PC-3 (cell line): ENCODE data around the gene CD99. TPM values are rescaled to one million over a fixed set of nuclear protein-coding genes. Genes with fewer than 3 reads are reported as not detected.

Experiments
- ATAC-seq: fragments of 200-7000 bp; cut with Tn5 transposase; 2 replicates; pipeline ENCODE4 v1.9.1; 2020; ENCODE audit warnings: mild to moderate bottlenecking, moderate library complexity
- Bru-seq: library from RNA; stranded (reverse); fragments of 400-500 nt; gene quantifications from one replicate; lab custom pipeline; 2021; lab: Mats Ljungman, UMichigan
- BruChase-seq, 2 experiments: library from RNA; stranded (reverse); fragments of 400-500 nt; gene quantifications; one replicate each; lab custom pipeline; 2021; lab: Mats Ljungman, UMichigan
- BruUV-seq: library from RNA; stranded (reverse); fragments of 400-500 nt; replicated peaks from 2 replicates; lab custom pipeline; 2021; lab: Mats Ljungman, UMichigan
- CTCF ChIA-PET: fragments of 300-600 bp; sonication (Branson Sonifier 250); formaldehyde crosslinking; loops from one replicate; lab custom pipeline; 2022; ENCODE audit warnings: antibody characterized with exemption; lab: Charles Lee
- POLR2A ChIA-PET: fragments of 300-600 bp; sonication (Branson Sonifier 250); formaldehyde crosslinking; loops from one replicate; lab custom pipeline; 2022; ENCODE audit warnings: antibody characterized with exemption; ENCODE audit not compliant: unreplicated experiment; lab: Charles Lee
- DNase-seq: peaks from one replicate; pipeline ENCODE4 v3.0.0-alpha.2; 2015
- H2AFZ ChIP-seq: fragments of 300-600 bp; sonication (generic); 2 replicates; pipeline ENCODE4 v1.6.0; 2016; ENCODE audit warnings: antibody characterized with exemption, low read length
- H3F3A ChIP-seq: fragments of 300-600 bp; sonication (generic); one replicate; pipeline ENCODE4 v1.6.0; 2017; ENCODE audit warnings: antibody characterized with exemption, low read length, control low read depth, mild to moderate bottlenecking; ENCODE audit not compliant: unreplicated experiment
- H3K27ac ChIP-seq: fragments of 300-600 bp; sonication (generic); 2 replicates; pipeline ENCODE4 v1.5.1; 2016; ENCODE audit warnings: mild to moderate bottlenecking, low read length
- H3K27me3 ChIP-seq: fragments of 300-600 bp; sonication (generic); 2 replicates; pipeline ENCODE4 v1.6.1; 2016; ENCODE audit warnings: low read length, mixed read lengths
- H3K36me3 ChIP-seq: fragments of 300-600 bp; sonication (generic); 2 replicates; pipeline ENCODE4 v1.6.1; 2016; ENCODE audit warnings: low read depth, mixed run types, low read length, mixed read lengths
- H3K4me1 ChIP-seq: fragments of 300-600 bp; sonication (generic); 2 replicates; pipeline ENCODE4 v1.5.1; 2016; ENCODE audit warnings: low read length; ENCODE audit not compliant: insufficient read depth
- H3K4me2 ChIP-seq: fragments of 300-600 bp; sonication (generic); 2 replicates; pipeline ENCODE4 v1.6.0; 2016; ENCODE audit warnings: low read length
- H3K4me3 ChIP-seq: fragments of 300-600 bp; sonication (generic); 2 replicates; pipeline ENCODE4 v1.5.1; 2016; ENCODE audit warnings: mild to moderate bottlenecking, low read length, mixed read lengths
- H3K79me2 ChIP-seq: fragments of 300-600 bp; sonication (generic); 2 replicates; pipeline ENCODE4 v1.6.1; 2017; ENCODE audit warnings: low read length, mixed read lengths
- H3K9ac ChIP-seq: fragments of 300-600 bp; sonication (generic); 2 replicates; pipeline ENCODE4 v1.6.0; 2016; ENCODE audit warnings: mild to moderate bottlenecking, low read length
- H3K9me2 ChIP-seq: fragments of 300-600 bp; sonication (generic); replicated peaks from 2 replicates; pipeline ENCODE4 v1.6.1; 2016; ENCODE audit warnings: mixed run types, low read length, mixed read lengths
- H3K9me3 ChIP-seq: fragments of 300-600 bp; sonication (generic); 2 replicates; pipeline ENCODE4 v1.6.1; 2016; ENCODE audit warnings: low read length, mixed read lengths
- H4K20me1 ChIP-seq: fragments of 300-600 bp; sonication (generic); 2 replicates; pipeline ENCODE4 v1.6.1; 2016; ENCODE audit warnings: low read length, mixed read lengths
- EZH2 ChIP-seq: fragments of 300-600 bp; sonication (generic); IDR thresholded peaks from one replicate; pipeline ENCODE4 v1.6.1; 2017; ENCODE audit warnings: antibody characterized with exemption, mild to moderate bottlenecking, low read length; ENCODE audit not compliant: unreplicated experiment
- EZH2phosphoT487 ChIP-seq: fragments of 300-600 bp; sonication (generic); IDR thresholded peaks from 2 replicates; pipeline ENCODE4 v1.6.1; 2018; ENCODE audit warnings: mild to moderate bottlenecking, antibody characterized with exemption, low read length, borderline replicate concordance
- intact Hi-C: fragments of 100-400 bp; cut with micrococcal nuclease; formaldehyde crosslinking; loops from 2 replicates; pipeline ENCODE4 v1.9.0; 2023
- long read RNA-seq: library from polyadenylated mRNA; unstranded; transcript quantifications from one replicate; pipeline ENCODE4 v2.0.0, GENCODE V29; 2021; ENCODE audit not compliant: unreplicated experiment
- total RNA-seq: library from RNA; depleted of rRNA; stranded (reverse); fragments of >200 nt; gene quantifications from 2 replicates; pipeline ENCODE4 v1.2.3, GENCODE V29; 2014; rRNA removed
- TF ChIP-seq, protein P1 (sequence below): fragments of 300-600 bp; sonication (generic); conservative IDR thresholded peaks from 2 replicates; pipeline ENCODE4 v1.5.1; 2017; ENCODE audit warnings: antibody characterized with exemption, low read depth, mild to moderate bottlenecking, low read length

Gene CD99, protein sequence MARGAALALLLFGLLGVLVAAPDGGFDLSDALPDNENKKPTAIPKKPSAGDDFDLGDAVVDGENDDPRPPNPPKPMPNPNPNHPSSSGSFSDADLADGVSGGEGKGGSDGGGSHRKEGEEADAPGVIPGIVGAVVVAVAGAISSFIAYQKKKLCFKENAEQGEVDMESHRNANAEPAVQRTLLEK
- total RNA-seq: 202 and 325 TPM in 2 replicates
- percentile 74 among the genes with signal in this experiment for Bru-seq, nascent RNA
- percentile 63 among the genes with signal in this experiment for BruChase-seq, experiment 1, labeled RNA remaining after a 6-hour chase
- BruChase-seq, experiment 2, labeled RNA remaining after a 2-hour chase: percentile 64 among the genes with signal in this experiment
- long read RNA-seq, transcript CD99-205 (10 exons, 1,291 nt): major isoform, 128 of 194 reads
- long read RNA-seq, transcript CD99-212 (10 exons, 1,089 nt): minor isoform, 16 of 194 reads
- long read RNA-seq, partial matches to known transcripts: 15 of 194 reads
- long read RNA-seq, other reads (novel, unspliced or antisense): 33 of 194 reads

DNA sequence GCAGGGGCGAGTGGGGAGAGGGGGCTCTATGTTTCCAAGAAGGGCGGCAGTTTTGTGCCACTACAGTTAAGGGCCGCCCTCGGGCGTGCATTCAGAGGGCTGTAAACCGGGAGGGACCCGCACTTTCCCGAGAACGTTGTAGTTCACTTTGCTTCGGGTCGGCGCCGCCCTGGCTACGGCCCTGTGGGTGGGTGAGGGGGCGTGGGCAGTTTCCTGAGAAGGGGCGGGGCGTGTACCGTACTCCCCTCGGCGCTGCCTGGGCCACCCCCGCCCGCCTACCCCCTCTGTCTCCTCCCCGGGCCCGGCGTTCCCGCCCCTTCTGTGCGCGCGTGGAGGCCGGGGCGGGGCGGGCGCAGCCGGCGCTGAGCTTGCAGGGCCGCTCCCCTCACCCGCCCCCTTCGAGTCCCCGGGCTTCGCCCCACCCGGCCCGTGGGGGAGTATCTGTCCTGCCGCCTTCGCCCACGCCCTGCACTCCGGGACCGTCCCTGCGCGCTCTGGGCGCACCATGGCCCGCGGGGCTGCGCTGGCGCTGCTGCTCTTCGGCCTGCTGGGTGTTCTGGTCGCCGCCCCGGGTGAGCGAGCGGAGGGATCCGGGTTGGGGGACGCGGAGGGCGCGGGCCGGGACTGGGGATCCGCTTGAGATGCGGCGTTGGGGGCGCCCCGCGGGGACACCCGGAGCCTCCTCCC lies at the start of gene CD99:
Gene CD99, plus strand, starts transcription at position 440 of the 687 bp plus-strand sequence. Its CDS starts 66 bp downstream, at position 506.
- Histone ChIP-seq H3K27me3 (no peaks in the 10 kb centered on the region), H4K20me1 (no peaks in the 10 kb centered on the region), H3K9me3 (no peaks in the 10 kb centered on the region), H3K4me1 (peaks cover 8% of the 10 kb centered on the region), H3K36me3 (no peaks in the 10 kb centered on the region), H3K4me2 (peak within 1 kb of the TSS; percentile 90), H2AFZ (peak within 1 kb of the TSS; percentile 89), H3K9ac (peak within 1 kb of the TSS; percentile 94), H3K9me2 (no peaks in the 10 kb centered on the region), H3K4me3 (peak within 1 kb of the TSS; percentile 93), H3K27ac (peak within 1 kb of the TSS; percentile 58), H3F3A (no peaks in the 10 kb centered on the region), H3K79me2 (peaks cover 47% of the 10 kb centered on the region)
- intact Hi-C loops: loop anchor here (1.0 kb wide), 2 partner anchors 16 to 121 kb away; no protein-coding TSS in a partner anchor
- CTCF ChIA-PET: no interaction called here
- DNase-seq (peak; percentile 77), ATAC-seq (peak; percentile 87)
- no peak for TF ChIP-seq EZH2
- no peak for TF ChIP-seq EZH2phosphoT487
- TF ChIP-seq, protein P1, sequence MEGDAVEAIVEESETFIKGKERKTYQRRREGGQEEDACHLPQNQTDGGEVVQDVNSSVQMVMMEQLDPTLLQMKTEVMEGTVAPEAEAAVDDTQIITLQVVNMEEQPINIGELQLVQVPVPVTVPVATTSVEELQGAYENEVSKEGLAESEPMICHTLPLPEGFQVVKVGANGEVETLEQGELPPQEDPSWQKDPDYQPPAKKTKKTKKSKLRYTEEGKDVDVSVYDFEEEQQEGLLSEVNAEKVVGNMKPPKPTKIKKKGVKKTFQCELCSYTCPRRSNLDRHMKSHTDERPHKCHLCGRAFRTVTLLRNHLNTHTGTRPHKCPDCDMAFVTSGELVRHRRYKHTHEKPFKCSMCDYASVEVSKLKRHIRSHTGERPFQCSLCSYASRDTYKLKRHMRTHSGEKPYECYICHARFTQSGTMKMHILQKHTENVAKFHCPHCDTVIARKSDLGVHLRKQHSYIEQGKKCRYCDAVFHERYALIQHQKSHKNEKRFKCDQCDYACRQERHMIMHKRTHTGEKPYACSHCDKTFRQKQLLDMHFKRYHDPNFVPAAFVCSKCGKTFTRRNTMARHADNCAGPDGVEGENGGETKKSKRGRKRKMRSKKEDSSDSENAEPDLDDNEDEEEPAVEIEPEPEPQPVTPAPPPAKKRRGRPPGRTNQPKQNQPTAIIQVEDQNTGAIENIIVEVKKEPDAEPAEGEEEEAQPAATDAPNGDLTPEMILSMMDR: no peak
- POLR2A ChIA-PET: no interaction called here
- no TSS peak for BruUV-seq

DNA sequence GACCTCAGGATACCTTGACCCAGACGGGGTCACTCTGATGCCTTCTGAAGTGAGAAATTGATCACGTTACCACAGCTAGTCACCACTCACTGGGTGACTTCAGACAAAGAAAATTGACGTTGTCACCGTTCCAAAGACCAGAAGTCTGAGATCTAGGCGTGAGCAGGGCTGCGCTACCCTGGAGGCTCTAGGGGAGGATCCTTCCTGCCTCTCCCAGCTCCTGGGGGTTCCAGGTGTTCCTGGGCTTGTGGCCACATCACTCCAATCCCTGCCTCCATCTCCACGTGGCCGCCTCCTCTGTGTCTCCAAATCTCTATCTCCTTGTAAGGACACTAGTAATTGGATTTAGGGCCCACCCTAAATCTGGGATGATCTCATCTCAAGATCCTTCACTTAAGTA lies 48.9 kb upstream of the CD99 start:
- intact Hi-C loops: loop anchor here (5.0 kb wide), 1 partner anchor 65 kb away; no protein-coding TSS in a partner anchor
- BruUV-seq: no TSS peak
- H3F3A ChIP-seq: no peaks in the 10 kb centered on the region

More for the DNA sequence above, 48.9 kb upstream of the CD99 start:
- ATAC-seq (no peak), DNase-seq (no peak)
- Histone ChIP-seq H3K4me1 (no peaks in the 10 kb centered on the region), H3K9me2 (no peaks in the 10 kb centered on the region), H2AFZ (no peak overlapping the region), H3K27ac (no peak overlapping the region), H4K20me1 (no peaks in the 10 kb centered on the region), H3K9ac (no peak overlapping the region), H3K79me2 (no peaks in the 10 kb centered on the region), H3K9me3 (no peaks in the 10 kb centered on the region), H3K36me3 (peaks cover 3% of the 10 kb centered on the region; the same call in 1 of the 2 replicates), H3K4me2 (no peak overlapping the region), H3K27me3 (no peaks in the 10 kb centered on the region), H3K4me3 (no peak overlapping the region)
- TF ChIP-seq EZH2phosphoT487 (no peak), EZH2 (no peak)
- TF ChIP-seq, protein P1: no peak
- ChIA-PET CTCF (no interaction called here), POLR2A (no interaction called here)
